ENCODE measurements around the gene C13orf42. TPM values are rescaled to one million over a fixed set of nuclear protein-coding genes. Genes with fewer than 3 reads are reported as not detected.
A peak's percentile ranks its signal among the peaks of the same experiment; 100 is the strongest.

Gene C13orf42
- total and polyA plus RNA-seq, 8 donors: 0.14 to 0.19 (median 0.16) TPM; not detected in 5

DNA sequence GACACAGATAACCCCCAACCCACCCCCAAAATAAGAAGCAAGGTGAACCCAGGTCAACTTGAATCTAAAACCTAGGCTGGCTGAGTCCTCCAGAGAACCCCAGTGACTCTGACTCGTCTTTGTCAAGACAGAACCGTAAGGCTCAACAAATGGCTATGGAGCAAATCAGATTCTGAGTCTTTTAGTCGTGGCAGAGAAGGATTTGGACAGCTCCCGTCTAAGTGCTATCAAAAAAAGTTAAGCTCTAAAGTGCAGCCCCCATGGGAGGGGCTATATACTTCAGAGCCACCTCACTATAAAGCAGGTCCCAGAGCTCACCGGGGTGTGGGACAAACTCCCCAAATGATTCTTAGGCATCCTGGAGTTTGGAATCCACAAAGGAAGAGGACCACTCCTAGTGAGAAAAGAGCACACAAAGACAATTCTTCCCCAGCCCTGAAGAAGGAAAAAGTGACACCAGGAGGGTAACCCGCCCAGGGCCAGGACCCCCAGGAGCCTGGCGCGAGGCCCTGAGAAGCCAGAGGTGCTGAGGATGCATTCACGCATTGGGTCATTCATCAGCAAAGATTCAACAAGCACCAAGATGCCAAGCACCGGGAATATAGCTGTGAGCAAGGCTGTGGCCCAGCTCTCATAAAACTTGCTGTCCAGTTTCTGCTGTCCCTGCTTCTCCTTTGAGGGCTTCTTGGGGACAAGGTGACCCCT lies 25.4 kb upstream of the C13orf42 start:
- TF ChIP-seq CTCF (IDR thresholded peaks at IDR 0.05): no peak
- Histone ChIP-seq H3K27me3 (no peaks in the 10 kb centered on the region), H3K27ac (no peak overlapping the region), H3K36me3 (no peaks in the 10 kb centered on the region), H3K9me3 (peaks cover 0 to 6% of the 10 kb centered on the region in 2 donors), H3K4me3 (no peak overlapping the region), H3K4me1 (no peaks in the 10 kb centered on the region)
- DNase-seq (no peak), ATAC-seq (no peak)
- intact Hi-C loops (cut with DNase I): loop anchor here in 1 of 2 donors (10.0 kb wide), 1 partner anchor 148 kb away; no protein-coding TSS in a partner anchor

DNA sequence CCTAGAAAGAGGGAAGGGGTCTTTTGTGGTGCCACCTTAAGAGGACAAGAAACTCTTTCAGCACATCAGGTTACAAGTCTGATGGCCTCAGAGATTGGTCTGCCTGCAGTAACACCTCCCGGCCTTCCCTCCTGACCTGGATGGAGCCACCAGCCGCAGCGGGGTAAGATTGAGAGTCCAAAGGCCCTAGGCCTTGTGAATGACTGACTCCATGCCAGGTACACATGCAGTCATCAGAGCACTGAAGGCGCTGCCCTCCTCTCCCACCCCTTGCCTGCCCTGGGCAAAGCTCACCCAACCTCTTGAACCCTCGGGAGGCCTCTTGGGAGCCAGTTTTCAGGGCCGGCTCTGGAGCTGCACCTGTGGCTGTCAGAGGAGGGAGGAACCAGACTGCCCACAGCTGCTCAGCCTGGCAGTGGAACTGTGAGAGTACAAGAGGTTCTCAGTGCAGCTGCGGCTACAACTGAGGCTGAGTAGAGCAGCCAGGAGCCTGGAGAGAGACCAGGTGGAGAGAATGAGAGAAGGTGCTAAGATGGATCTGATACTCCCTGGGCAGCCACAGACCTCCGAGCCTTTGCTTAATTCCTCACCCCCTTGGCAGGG lies 23.8 kb upstream of the C13orf42 start:
- ATAC-seq: no peak
- peaks cover 0 to 21% of the 10 kb centered on the region in 2 donors for H3K9me3 ChIP-seq
- H3K36me3 ChIP-seq: no peaks in the 10 kb centered on the region
- DNase-seq: no peak
- H3K27ac ChIP-seq: no peak overlapping the region
- TF ChIP-seq CTCF (IDR thresholded peaks at IDR 0.05): no peak
- H3K27me3 ChIP-seq: no peaks in the 10 kb centered on the region
- intact Hi-C loops (cut with DNase I): loop anchor here in 1 of 2 donors (10.0 kb wide), 1 partner anchor 150 kb away; no protein-coding TSS in a partner anchor
- no peaks in the 10 kb centered on the region for H3K4me1 ChIP-seq
- H3K4me3 ChIP-seq: no peak overlapping the region

GRCh38 chr13:51130348-51130747 lies 19.3 kb upstream of the C13orf42 start:
- H3K36me3 ChIP-seq: no peaks in the 10 kb centered on the region
- intact Hi-C loops (cut with DNase I): loop anchor here in 1 of 2 donors (10.0 kb wide), 1 partner anchor 154 kb away; no protein-coding TSS in a partner anchor
- no peak for TF ChIP-seq CTCF (IDR thresholded peaks at IDR 0.05)

GRCh38 chr13:51125495-51126226 lies 14.6 kb upstream of the C13orf42 start:
- peak; percentile 95 for ATAC-seq
- peaks cover 0 to 8% of the 10 kb centered on the region in 2 donors for H3K9me3 ChIP-seq
- H3K4me3 ChIP-seq: no peak overlapping the region
- H3K27ac ChIP-seq: no peak overlapping the region
- peak; percentile 57 to 73 for TF ChIP-seq CTCF (IDR thresholded peaks at IDR 0.05)
- intact Hi-C loops (cut with DNase I): no loop called here
- H3K4me1 ChIP-seq: no peaks in the 10 kb centered on the region
- H3K27me3 ChIP-seq: no peaks in the 10 kb centered on the region
- peak in 2 of 4 donors; percentile 42 to 46 for DNase-seq
- no peaks in the 10 kb centered on the region for H3K36me3 ChIP-seq

More at GRCh38 chr13:51130348-51130747, 19.3 kb upstream of the C13orf42 start:
- no peak for DNase-seq
- Histone ChIP-seq H3K27me3 (no peaks in the 10 kb centered on the region), H3K4me3 (no peak overlapping the region), H3K9me3 (peaks cover 0 to 21% of the 10 kb centered on the region in 2 donors), H3K27ac (no peak overlapping the region), H3K4me1 (no peaks in the 10 kb centered on the region)
- no peak for ATAC-seq

Data from left lung (tissue), 10 donors.